Fibroblast of upper back skin (primary cell): ENCODE measurements around the gene PPP1R3G.
"Not testable (repeated sequence)": the region's sequence is repeated elsewhere in the genome, so short reads cannot be mapped to it uniquely, and the experiment has no call there.

Experiments used
- DNase-seq: peaks from one replicate; pipeline ENCODE4 v3.0.0-alpha.2; 2013

PPP1R3G gene

GRCh38 chr6:5084781-5085647, at the start of gene PPP1R3G:
Gene PPP1R3G, plus strand, starts transcription at chr6:5085341. Its CDS starts 145 bp downstream, at chr6:5085486.
- peak; percentile 57 for DNase-seq

- peak; percentile 53 for DNase-seq
Observed at GRCh38 chr6:5036269-5036668, 48.9 kb upstream of the PPP1R3G start.

GRCh38 chr6:5041955-5042354, 43.2 kb upstream of the PPP1R3G start:
- no peak for DNase-seq

GRCh38 chr6:5042436-5042835, 42.7 kb upstream of the PPP1R3G start:
- DNase-seq = no peak

GRCh38 chr6:5044866-5045265, 40.3 kb upstream of the PPP1R3G start:
- peak; percentile 7 for DNase-seq

GRCh38 chr6:5045416-5045815, 39.7 kb upstream of the PPP1R3G start:
- DNase-seq = no peak

GRCh38 chr6:5046430-5046829, 38.7 kb upstream of the PPP1R3G start:
- DNase-seq = no peak

- peak; percentile 11 for DNase-seq
Observed at GRCh38 chr6:5050009-5050408, 35.1 kb upstream of the PPP1R3G start.

GRCh38 chr6:5051394-5051793, 33.7 kb upstream of the PPP1R3G start:
- DNase-seq = no peak

- DNase-seq = peak; percentile 72
Observed at GRCh38 chr6:5053038-5053437, 32.1 kb upstream of the PPP1R3G start.

- DNase-seq = no peak
Observed at GRCh38 chr6:5053864-5054244, 31.3 kb upstream of the PPP1R3G start.

- peak; percentile 84 for DNase-seq
Observed at GRCh38 chr6:5054245-5054873, 30.8 kb upstream of the PPP1R3G start.

- DNase-seq = no peak
Observed at GRCh38 chr6:5055118-5055517, 30.0 kb upstream of the PPP1R3G start.

GRCh38 chr6:5058254-5058653, 26.9 kb upstream of the PPP1R3G start:
- DNase-seq = no peak

- no peak for DNase-seq
Observed at GRCh38 chr6:5059036-5059896, 25.9 kb upstream of the PPP1R3G start.

- not testable (repeated sequence) for DNase-seq
Observed at GRCh38 chr6:5060439-5060838, 24.7 kb upstream of the PPP1R3G start.

GRCh38 chr6:5061152-5061551, 24.0 kb upstream of the PPP1R3G start:
- DNase-seq = no peak

- no peak for DNase-seq
Observed at GRCh38 chr6:5063617-5064016, 21.5 kb upstream of the PPP1R3G start.

GRCh38 chr6:5066456-5067093, 18.6 kb upstream of the PPP1R3G start:
- no peak for DNase-seq

GRCh38 chr6:5067305-5067704, 17.8 kb upstream of the PPP1R3G start:
- no peak for DNase-seq

GRCh38 chr6:5068153-5068751, 16.9 kb upstream of the PPP1R3G start:
- no peak for DNase-seq

- DNase-seq = no peak
Observed at GRCh38 chr6:5071216-5071615, 13.9 kb upstream of the PPP1R3G start.
